ENCODE data around the gene PSORS1C1. TPM values are rescaled to one million over a fixed set of nuclear protein-coding genes. Genes with fewer than 3 reads are reported as not detected.

PSORS1C1 gene
- total and polyA plus RNA-seq, 2 of the 4 experiments (the other 2 are of a cell fraction): 0.36 to 1.1 TPM

DNA sequence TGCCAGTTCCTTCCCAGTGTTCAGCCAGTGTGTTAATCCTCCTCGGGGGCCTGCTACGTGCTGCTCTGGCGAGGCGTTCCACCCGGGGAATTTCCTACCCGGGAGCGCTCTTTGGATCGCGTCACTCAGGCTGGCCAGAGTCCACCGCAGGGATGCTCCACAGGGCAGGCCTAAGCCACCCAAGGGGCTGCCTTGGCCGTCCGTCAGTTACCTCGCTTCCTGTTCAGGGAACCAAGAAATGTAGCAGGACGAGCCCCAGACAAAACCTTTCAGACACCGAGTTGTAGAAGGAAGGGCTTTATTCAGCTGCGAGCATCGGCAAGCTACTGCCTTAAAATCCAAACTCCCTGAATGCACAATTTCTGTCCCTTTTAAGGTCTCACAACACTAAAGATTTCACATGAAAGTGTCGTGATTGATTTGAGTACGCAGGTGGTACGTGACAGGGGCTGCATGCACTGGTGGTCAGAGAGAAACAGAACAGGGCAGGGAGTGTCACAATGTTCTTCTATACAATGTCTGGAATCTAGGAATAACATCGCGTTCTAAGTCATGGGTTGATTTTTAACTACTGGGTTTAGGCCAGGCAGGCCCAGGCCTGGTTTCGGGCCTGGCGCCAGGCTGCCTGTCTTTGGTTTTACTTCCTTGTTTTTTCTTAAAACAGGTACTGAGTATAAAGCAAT is 71.6 kb downstream of the PSORS1C1 start:
- in situ Hi-C loops (cut with MboI; ENCODE audit: low sequenced_read_pairs) (no loop called here), intact Hi-C loops (cut with micrococcal nuclease) (no loop called here), dilution Hi-C loops (cut with HindIII; ENCODE audit: low sequenced_read_pairs, unreplicated experiment) (no loop called here)
- no peaks in the 10 kb centered on the region for H3K9me3 ChIP-seq (ENCODE audit: control insufficient read depth, insufficient read depth, low read length)
- BruUV-seq (replicated peaks): no TSS peak
- H3K9me1 ChIP-seq (ENCODE audit: insufficient read depth, low read length): no peaks in the 10 kb centered on the region
- no peak overlapping the region for H2AFZ ChIP-seq (replicated peaks; ENCODE audit: low read length, poor library complexity)
- no peak overlapping the region for H4K8ac ChIP-seq (ENCODE audit: low read depth in 2 of 2, low read length in 2 of 2)
- no peaks in the 10 kb centered on the region for H3K4me1 ChIP-seq (ENCODE audit: control insufficient read depth, insufficient read depth, low read length)
- ATAC-seq (ENCODE audit: low read depth) (no peak), DNase-seq (no peak)
- H3K4ac ChIP-seq (ENCODE audit: low read depth, low read length): no peak overlapping the region
- no peaks in the 10 kb centered on the region for H3K36me3 ChIP-seq (ENCODE audit: control insufficient read depth, insufficient read depth, low read length)
- no peak overlapping the region for H3K4me2 ChIP-seq (ENCODE audit: low read depth, low read length)
- no peak overlapping the region for H3K18ac ChIP-seq (ENCODE audit: low read depth, low read length)
- no peak overlapping the region for H3K23ac ChIP-seq (ENCODE audit: low read depth, low read length)
- H2AK9ac ChIP-seq (replicated peaks; ENCODE audit: low read depth, low read length, poor library complexity): no peak overlapping the region
- no peaks in the 10 kb centered on the region for H3K27me3 ChIP-seq (ENCODE audit: control insufficient read depth, insufficient read depth, low read length)
- H3K9ac ChIP-seq (ENCODE audit: low read depth, low read length): no peak overlapping the region
- H4K20me1 ChIP-seq (ENCODE audit: insufficient read depth, low read length): no peaks in the 10 kb centered on the region
- no peak overlapping the region for H3K14ac ChIP-seq (replicated peaks; ENCODE audit: low read depth, low read length)
- H3K56ac ChIP-seq (ENCODE audit: extremely low read depth, insufficient read depth, low read length): no peak overlapping the region
- 93% methylated on average over 10 of the region's 24 CpGs; no CpG with 5 or more reads in 1 of the 2 experiments for WGBS, 2 experiments (ENCODE audit: extremely low coverage in 2 of 2, insufficient read length in 1 of 2)
- no peak for TF ChIP-seq CEBPB (IDR thresholded peaks at IDR 0.05; ENCODE audit: low read depth, low read length)
- TF ChIP-seq MAZ (IDR thresholded peaks at IDR 0.05; ENCODE audit: borderline replicate concordance, low read depth, low read length): no peak
- no peak for TF ChIP-seq FOS (IDR thresholded peaks at IDR 0.05; ENCODE audit: low read depth, low read length)
- TF ChIP-seq RCOR1 (IDR thresholded peaks at IDR 0.05; ENCODE audit: insufficient replicate concordance, low read length): no peak
- TF ChIP-seq RAD21 (IDR thresholded peaks at IDR 0.05; ENCODE audit: low read length): no peak
- TF ChIP-seq NFE2L2 (IDR thresholded peaks at IDR 0.05; ENCODE audit: low read depth, low read length): no peak
- no peak for TF ChIP-seq BHLHE40 (IDR thresholded peaks at IDR 0.05; ENCODE audit: low read depth, low read length)
- no peak for TF ChIP-seq MAFK (IDR thresholded peaks at IDR 0.05; ENCODE audit: low read depth, low read length)
- TF ChIP-seq, protein P1, sequence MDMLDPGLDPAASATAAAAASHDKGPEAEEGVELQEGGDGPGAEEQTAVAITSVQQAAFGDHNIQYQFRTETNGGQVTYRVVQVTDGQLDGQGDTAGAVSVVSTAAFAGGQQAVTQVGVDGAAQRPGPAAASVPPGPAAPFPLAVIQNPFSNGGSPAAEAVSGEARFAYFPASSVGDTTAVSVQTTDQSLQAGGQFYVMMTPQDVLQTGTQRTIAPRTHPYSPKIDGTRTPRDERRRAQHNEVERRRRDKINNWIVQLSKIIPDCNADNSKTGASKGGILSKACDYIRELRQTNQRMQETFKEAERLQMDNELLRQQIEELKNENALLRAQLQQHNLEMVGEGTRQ (IDR thresholded peaks at IDR 0.05; ENCODE audit: low read depth, low read length): no peak
- TF ChIP-seq, protein P2, sequence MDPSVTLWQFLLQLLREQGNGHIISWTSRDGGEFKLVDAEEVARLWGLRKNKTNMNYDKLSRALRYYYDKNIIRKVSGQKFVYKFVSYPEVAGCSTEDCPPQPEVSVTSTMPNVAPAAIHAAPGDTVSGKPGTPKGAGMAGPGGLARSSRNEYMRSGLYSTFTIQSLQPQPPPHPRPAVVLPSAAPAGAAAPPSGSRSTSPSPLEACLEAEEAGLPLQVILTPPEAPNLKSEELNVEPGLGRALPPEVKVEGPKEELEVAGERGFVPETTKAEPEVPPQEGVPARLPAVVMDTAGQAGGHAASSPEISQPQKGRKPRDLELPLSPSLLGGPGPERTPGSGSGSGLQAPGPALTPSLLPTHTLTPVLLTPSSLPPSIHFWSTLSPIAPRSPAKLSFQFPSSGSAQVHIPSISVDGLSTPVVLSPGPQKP (IDR thresholded peaks at IDR 0.05; ENCODE audit: borderline replicate concordance, low read depth, low read length): no peak
- no peak for TF ChIP-seq SMC3 (IDR thresholded peaks at IDR 0.05; ENCODE audit: low read depth, low read length)
- no peak for TF ChIP-seq RFX5 (IDR thresholded peaks at IDR 0.05; ENCODE audit: low read depth, low read length)
- TF ChIP-seq POLR2A (IDR thresholded peaks at IDR 0.05; ENCODE audit: low read depth, low read length): no peak
- no peak for TF ChIP-seq MXI1 (IDR thresholded peaks at IDR 0.05; ENCODE audit: borderline replicate concordance, low read depth, low read length)
- no peak for TF ChIP-seq CHD1 (IDR thresholded peaks at IDR 0.05; ENCODE audit: low read depth, low read length)
- TF ChIP-seq, protein P3, sequence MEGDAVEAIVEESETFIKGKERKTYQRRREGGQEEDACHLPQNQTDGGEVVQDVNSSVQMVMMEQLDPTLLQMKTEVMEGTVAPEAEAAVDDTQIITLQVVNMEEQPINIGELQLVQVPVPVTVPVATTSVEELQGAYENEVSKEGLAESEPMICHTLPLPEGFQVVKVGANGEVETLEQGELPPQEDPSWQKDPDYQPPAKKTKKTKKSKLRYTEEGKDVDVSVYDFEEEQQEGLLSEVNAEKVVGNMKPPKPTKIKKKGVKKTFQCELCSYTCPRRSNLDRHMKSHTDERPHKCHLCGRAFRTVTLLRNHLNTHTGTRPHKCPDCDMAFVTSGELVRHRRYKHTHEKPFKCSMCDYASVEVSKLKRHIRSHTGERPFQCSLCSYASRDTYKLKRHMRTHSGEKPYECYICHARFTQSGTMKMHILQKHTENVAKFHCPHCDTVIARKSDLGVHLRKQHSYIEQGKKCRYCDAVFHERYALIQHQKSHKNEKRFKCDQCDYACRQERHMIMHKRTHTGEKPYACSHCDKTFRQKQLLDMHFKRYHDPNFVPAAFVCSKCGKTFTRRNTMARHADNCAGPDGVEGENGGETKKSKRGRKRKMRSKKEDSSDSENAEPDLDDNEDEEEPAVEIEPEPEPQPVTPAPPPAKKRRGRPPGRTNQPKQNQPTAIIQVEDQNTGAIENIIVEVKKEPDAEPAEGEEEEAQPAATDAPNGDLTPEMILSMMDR (conservative IDR thresholded peaks at IDR 0.05; ENCODE audit: low read depth, low read length): no peak
- no peak overlapping the region for H4K91ac ChIP-seq (ENCODE audit: insufficient read depth, low read depth, low read length)
- no peaks in the 10 kb centered on the region for H3K79me1 ChIP-seq (ENCODE audit: low read depth in 1 of 2, low read length in 2 of 2)
- CTCF ChIA-PET: interaction anchor here (1.0 kb wide), 1 partner anchor 21 kb away, joined by 3 read pairs; no protein-coding TSS in a partner anchor
- POLR2A ChIA-PET (ENCODE audit: unreplicated experiment): interaction anchor here (0.9 kb wide), 1 partner anchor 36 kb away, joined by 18 read pairs; no protein-coding TSS in a partner anchor
- no peak overlapping the region for H2BK5ac ChIP-seq (ENCODE audit: low read depth, low read length, poor library complexity, severe bottlenecking)
- no peak overlapping the region for H2BK120ac ChIP-seq (ENCODE audit: low read depth, low read length)
- H3K4me3 ChIP-seq (ENCODE audit: insufficient read depth, low read depth, low read length): no peak overlapping the region
- H2BK20ac ChIP-seq (ENCODE audit: low read depth, low read length): no peak overlapping the region
- H3K27ac ChIP-seq (ENCODE audit: insufficient read depth, low read length): no peak overlapping the region
- no peak overlapping the region for H4K5ac ChIP-seq (ENCODE audit: low read depth, low read length)
- H2AK5ac ChIP-seq (ENCODE audit: low read depth, low read length): no peak overlapping the region
- no peak overlapping the region for H2BK15ac ChIP-seq (ENCODE audit: low read depth, low read length)
